Heart left ventricle (tissue), 13 donors: ENCODE data around the gene PLD2.

ENCODE experiments used
- CTCF ChIP-seq, 12 donors: fragments of 200-600 bp; sonication (generic) in 4 of 12; IDR thresholded peaks; one replicate each; pipeline versions ENCODE4 v1.5.0 to v1.8.0; 2018 to 2022; ENCODE audit warnings: antibody characterized with exemption in 12 of 12, mild to moderate bottlenecking in 5 of 12
- POLR2A ChIP-seq, 2 donors: fragments of 450-650 bp; IDR thresholded peaks; one replicate each; pipeline ENCODE4 v1.6.1; 2017; ENCODE audit warnings: antibody characterized with exemption in 2 of 2, mild to moderate bottlenecking in 2 of 2, moderate library complexity in 2 of 2
- donor health status: ischemic (EF 13 %, LVEDD 7.1; RV severe dilation, severe dysfunction).
- donor health status: DM: no; HTN: yes; CAD: no.
- donor health status: DM: no; HTN: no; CAD: no.
- donor health status: ischemic (EF 25% LVEDD 6.9; RV normal size, moderate dysfunction).
- donor health status: ischemic (EF 25% LVEDD 5.7; RV mildly dilated, moderate dysfunction).
- donor health status: ischemic (EF 35%, LVEDD 5.7; RV mildly dilated, moderate dysfunction).
- donor health status: nonischemic (EF 11% LVEDD 7.7; RV severe dilation, severe dysfunction).
- donor health status: DM: yes; HTN: yes; CAD: no.
- donor health status: PGD.
- donor health status: ischemic (EF 29% LVEDD 5.4; RV normal size, mild dysfunction).
- donor health status: nonischemic (EF 23%, LVEDD 6.1; RV moderate dilation, normal function).

- TF ChIP-seq CTCF (IDR thresholded peaks at IDR 0.05) (no peak), POLR2A (IDR thresholded peaks at IDR 0.05) (no peak)
These were observed 53.7 kb downstream of the PLD2 start for GRCh38 chr17:4860651-4861050.
